HG02798 (cell line): ENCODE results near the gene APIP.

Experiments
- ATAC-seq: cut with Tn5 transposase; IDR thresholded peaks from one replicate; pipeline ENCODE4 v1.9.1; 2021; ENCODE audit warnings: mild to moderate bottlenecking; ENCODE audit not compliant: unreplicated experiment, poor library complexity

APIP gene, protein sequence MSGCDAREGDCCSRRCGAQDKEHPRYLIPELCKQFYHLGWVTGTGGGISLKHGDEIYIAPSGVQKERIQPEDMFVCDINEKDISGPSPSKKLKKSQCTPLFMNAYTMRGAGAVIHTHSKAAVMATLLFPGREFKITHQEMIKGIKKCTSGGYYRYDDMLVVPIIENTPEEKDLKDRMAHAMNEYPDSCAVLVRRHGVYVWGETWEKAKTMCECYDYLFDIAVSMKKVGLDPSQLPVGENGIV

DNA sequence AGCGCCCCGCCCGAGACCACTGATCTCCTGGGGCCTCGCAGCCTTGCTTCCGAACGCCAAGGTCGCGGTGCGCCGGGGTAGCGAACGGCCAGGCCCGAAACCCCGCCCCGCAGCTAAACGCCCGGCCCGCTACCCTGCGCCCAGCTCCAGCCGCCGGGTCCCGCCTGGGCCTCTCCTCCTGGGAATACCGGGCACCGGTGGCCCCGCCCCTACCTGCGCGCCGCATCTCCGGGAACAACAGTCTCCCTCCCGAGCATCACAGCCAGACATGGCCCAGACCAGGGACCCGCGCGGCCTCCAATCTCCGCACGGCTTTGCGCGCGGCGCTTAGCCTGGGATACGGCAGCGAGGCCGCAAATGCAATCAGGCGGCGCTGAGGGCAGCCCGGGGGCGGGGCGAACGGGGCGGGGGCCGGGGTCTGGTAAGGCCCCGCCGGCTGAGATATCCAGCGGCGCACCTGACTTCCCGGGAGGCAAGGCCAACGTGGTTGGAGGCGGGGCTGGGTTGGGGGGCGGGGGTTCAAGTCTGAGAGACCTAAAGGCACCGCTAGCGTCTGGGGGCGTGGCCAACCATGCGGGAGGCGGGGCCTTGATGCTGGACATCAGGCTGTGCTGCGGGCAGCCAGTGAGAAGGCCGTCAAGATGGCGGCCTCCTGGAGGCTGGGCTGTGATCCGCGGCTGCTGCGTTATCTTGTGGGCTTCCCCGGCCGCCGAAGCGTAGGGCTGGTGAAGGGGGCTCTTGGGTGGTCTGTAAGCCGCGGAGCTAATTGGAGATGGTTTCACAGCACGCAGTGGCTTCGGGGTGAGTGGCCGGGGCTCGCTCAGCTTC is at the start of gene APIP, which contains the start of gene PDHX:
Gene APIP, minus strand, starts transcription at position 365 of the 828 bp plus-strand sequence. Its CDS starts 95 bp downstream, at position 270.
Gene PDHX, plus strand, starts transcription at position 604 of the 828 bp plus-strand sequence. Its CDS starts 38 bp downstream, at position 642.
- ATAC-seq: peak; percentile 95

GRCh38 chr11:34964610-34965331 is 48.6 kb upstream of the APIP start:
- no peak for ATAC-seq

- ATAC-seq: no peak
These were observed 47.2 kb upstream of the APIP start for GRCh38 chr11:34963351-34963750.

DNA sequence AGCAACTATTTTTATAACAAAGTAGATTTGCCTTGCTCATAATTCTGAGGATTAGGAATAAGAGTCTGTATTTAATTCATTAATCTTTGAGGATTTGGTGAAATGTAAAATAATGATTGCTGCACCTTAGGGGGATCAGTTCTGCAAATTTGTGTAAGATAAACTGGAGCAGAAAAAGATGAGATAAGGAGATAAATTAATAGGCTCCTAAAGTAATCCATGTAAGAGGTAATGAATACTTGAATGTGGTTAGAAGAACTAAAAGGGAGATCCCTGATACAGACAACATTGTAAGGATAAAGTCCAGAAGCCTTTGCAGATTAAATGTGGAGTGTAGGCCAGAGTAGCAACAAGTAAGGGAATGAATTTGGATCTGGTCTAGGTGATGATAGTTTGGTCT is 45.9 kb upstream of the APIP start:
- no peak for ATAC-seq

DNA sequence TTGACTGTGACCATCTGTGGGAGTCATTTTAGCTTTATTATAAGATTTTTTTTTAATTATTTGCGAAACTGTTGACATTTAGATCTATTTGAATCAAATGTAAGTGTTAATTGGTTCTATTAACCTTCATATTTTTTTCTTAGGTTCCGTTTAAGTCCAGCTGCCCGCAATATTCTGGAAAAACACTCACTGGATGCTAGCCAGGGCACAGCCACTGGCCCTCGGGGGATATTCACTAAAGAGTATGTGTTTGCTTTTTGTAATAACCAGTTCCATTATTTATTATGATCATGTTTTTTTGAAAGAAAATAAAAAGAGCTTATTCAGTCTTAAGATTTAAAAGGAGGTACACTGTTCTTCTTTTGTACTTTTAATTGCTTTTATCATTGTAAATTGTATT is 44.1 kb upstream of the APIP start:
- ATAC-seq: no peak

GRCh38 chr11:34959770-34960169 is 43.6 kb upstream of the APIP start:
- no peak for ATAC-seq

- ATAC-seq: no peak
These were observed 41.4 kb upstream of the APIP start for GRCh38 chr11:34957606-34958005.

DNA sequence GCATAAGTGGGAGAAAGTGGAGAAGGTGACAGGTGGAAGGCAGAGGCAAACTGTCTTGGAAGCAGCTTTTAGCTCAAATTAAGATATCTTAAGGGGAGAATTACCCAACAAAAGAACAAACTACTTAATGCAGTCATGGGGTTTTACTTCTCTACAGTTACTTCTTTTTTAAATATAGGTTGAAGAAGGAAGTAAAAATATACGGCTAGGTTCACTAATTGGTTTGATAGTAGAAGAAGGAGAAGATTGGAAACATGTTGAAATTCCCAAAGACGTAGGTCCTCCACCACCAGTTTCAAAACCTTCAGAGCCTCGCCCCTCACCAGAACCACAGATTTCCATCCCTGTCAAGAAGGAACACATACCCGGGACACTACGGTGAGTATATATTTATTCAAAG is 41.0 kb upstream of the APIP start:
- ATAC-seq: no peak

GRCh38 chr11:34953955-34954354 is 37.8 kb upstream of the APIP start:
- ATAC-seq: no peak

- ATAC-seq: no peak
These were observed 32.5 kb upstream of the APIP start for GRCh38 chr11:34948696-34949095.

- ATAC-seq: no peak
These were observed 28.5 kb upstream of the APIP start for GRCh38 chr11:34944692-34945091.

DNA sequence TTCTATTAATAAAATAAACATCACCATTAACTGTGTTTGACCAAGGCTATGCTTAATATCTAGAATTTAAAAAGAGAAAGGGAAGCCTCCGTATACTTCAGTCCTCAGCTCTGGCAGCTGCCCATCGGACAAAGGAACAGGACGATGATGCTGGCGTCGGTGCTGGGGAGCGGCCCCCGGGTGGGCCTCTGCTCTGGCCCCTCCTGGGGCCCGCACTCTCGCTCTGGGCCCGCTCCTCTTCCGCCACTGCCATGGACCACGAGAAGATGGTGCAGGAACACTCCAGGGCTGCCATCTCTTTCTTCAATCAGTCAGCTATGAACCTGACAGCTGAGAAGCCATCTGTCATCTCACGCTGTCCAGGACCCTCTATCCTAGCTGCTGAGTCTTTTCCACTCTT is 25.5 kb upstream of the APIP start:
- ATAC-seq: no peak

DNA sequence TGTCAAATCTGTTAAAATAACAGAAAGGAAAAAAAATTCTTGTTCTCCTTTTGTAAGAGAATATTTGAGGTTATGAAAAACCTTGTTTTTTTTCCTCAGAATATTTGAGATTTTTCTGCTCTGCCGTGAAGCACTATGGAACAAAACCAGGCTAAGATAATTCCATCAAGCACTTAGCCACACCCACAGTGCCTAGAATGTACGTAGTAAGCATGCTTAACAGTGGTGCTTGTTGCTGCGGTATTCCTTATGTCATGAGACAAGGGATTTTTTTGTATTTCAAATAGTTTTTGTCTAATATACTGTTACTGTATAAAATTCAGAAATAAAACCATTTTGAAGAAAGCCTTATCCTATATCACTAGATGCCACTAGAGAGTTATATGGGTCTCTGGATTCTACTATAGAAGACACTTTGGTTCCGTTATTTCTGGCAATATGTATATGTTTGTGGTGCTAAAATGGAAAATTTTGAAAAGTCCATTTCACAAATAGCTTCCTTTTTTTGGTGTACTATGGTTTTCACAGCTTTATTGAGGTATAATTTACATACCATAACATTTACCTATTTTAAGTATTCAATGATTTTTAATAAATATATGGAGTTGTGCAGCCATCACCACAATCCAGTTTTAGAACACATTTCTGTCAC is 24.0 kb upstream of the APIP start:
- ATAC-seq: peak; percentile 56

DNA sequence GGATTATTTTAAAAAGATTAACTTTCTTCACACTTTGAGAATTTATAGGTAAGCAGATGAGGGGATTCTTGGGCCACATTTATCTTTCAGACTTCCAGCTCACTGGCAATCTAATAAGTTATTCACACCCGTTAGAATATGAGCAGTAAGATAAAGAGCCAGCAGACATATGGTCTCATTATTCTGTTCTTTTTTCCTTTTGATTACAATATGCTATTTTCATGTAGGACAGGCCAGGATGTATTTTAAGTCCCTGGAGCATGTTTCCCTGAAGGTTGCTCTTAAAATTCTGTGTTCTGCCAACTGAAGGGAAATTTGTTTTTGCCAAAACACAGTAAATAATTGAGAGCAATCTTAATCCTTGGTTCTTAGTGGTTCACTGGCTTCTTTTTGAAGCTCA is 22.4 kb upstream of the APIP start:
- no peak for ATAC-seq

- no peak for ATAC-seq
These were observed 20.9 kb upstream of the APIP start for GRCh38 chr11:34936945-34937629.

DNA sequence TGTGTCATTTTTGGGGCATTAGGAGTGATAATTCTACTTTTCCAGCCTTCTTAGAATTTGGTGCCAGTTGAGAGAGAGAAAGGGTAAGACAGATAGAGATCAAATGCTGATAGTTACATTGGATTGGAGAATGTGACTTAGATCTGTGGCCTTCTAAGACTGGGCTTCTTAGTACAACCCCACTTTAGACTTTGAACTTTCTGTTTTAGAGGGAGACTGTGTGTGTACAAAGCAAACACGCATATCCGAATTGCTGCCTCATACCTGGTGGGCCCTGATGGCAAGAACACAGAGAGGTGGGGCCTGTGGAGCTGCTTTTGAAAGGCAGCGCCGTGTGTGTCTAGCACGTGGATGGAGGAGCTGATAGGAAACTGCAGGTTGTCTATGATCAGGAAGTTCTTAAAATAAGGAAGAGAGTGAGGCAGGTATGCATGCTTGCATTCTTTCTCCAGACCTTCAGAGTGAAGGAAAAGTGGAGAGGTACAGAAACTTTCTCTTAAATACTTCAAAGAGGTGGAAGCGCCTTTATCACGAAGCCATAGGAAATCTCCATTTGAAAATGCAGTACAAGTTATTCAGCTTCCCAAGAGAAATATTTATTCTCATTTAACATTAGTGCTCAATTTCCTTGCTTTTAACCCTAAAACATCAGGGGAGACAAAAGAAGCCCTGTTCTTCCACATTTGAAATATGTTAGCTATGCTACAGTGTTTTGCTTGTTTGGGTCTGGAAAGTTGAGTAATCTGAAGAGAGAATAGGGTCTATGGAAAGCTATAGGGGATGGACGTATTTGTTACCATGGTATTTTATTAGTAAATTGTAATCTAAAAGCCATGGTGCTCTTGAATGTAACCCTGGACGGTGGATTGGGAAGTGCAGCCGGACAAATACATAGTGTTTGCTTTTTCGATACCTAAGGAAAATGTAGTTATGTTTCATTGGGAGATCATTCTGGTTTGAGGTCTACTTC is 13.9 kb upstream of the APIP start:
- no peak for ATAC-seq

DNA sequence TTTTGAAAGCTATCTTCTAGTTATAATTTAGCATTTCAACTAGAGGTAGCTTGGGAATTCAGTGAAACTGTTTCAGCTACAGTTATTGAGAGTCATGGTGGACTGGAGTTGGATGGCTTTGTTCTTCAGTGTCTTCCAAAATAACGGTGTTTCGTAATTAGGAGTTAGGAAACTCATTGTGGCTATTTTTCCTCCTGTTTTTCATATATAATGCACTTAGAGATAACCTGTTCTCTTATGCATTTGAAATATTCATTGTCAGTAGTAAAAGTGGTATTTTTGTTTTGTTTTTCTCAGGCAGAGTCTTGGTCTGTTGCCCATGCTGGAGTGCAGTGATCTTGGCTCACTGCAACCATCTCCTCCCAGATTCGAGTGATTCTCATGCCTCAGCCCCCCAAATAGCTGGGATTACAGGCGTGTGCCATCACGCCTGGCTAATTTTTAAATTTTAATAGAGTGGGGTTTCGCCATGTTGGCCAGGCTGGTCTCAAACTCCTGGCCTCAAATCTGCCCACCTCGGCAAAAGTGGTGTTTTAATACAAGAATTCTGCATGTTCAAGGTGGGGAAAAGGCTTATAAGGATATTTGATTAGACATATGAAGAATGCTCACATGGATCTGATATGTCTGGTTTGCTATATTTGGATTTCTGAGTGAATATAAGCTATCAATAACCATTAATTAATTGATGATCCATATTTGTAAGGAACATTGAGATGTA is 12.9 kb upstream of the APIP start:
- ATAC-seq: no peak

DNA sequence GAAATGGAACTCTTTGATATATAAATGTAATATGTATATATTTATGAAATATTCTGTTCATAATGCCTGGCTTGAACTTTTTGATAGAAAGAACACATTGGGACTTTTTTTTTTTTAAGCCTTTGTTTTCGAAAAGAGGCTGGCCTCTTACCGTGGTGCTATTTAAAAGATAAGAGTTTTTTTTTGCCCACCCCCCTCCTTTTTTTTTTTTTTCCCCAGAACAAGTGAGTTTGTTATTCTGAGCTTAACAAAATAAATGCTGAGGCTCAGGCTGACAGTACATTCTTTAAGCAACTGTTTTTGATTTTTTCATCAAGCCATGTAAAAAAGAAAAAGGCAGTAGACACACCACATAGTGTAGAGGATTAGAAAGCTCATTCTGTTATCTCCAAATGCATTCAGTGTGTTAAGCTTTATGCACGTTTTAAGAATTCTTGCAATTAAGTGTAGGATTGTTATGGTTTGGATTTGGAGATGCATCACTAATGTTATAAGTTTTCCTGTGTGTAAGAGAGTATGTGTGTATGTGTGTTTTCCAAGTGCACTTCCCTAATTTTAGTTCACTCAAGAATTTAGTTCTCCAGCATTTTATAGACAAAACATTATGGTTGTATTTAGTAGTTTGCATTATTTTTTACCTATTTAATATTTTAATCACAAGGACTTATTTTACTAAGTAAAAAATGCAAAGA is 12.2 kb upstream of the APIP start:
- no peak for ATAC-seq
